Lower lobe of right lung (tissue), 2 donors: ENCODE measurements around the gene FGD6. TPM values are rescaled to one million over a fixed set of nuclear protein-coding genes. Genes with fewer than 3 reads are reported as not detected.
"Not testable (repeated sequence)": the region's sequence is repeated elsewhere in the genome, so short reads cannot be mapped to it uniquely, and the experiment has no call there.

Experiments used
- ATAC-seq, 2 donors: fragments of 200-7000 bp; cut with Tn5 transposase; one replicate each; pipeline ENCODE4 v1.9.1; 2020 to 2022; ENCODE audit warnings: mild to moderate bottlenecking in 2 of 2, moderate library complexity in 2 of 2
- DNase-seq: peaks from one replicate; pipeline ENCODE4 v3.0.0-alpha.2; 2020
- H3K27ac ChIP-seq: fragments of 200-600 bp; one replicate; pipeline ENCODE4 v1.8.0; 2022
- H3K27me3 ChIP-seq: fragments of 200-600 bp; one replicate; pipeline ENCODE4 v1.8.0; 2022; ENCODE audit warnings: low read depth
- H3K36me3 ChIP-seq: fragments of 200-600 bp; one replicate; pipeline ENCODE4 v1.8.0; 2022; ENCODE audit warnings: mild to moderate bottlenecking
- H3K4me1 ChIP-seq: fragments of 200-600 bp; one replicate; pipeline ENCODE4 v1.8.0; 2022
- H3K4me3 ChIP-seq: fragments of 200-600 bp; one replicate; pipeline ENCODE4 v1.8.0; 2022; ENCODE audit warnings: mild to moderate bottlenecking
- H3K9me3 ChIP-seq: fragments of 200-600 bp; one replicate; pipeline ENCODE4 v1.8.0; 2022
- CTCF ChIP-seq: fragments of 200-600 bp; IDR thresholded peaks from one replicate; pipeline ENCODE4 v1.8.0; 2022; ENCODE audit warnings: antibody characterized with exemption, mild to moderate bottlenecking
- intact Hi-C: fragments of 100-400 bp; cut with DNase I; formaldehyde crosslinking; loops from one replicate; pipeline ENCODE4 v1.11.0; 2022
- total RNA-seq: library from RNA; stranded (reverse); fragmentation: NEBNext Ultra II Directional; extraction: Animal tissue kit (Norgen Biotek cat#: 25700); gene quantifications from one replicate; pipeline ENCODE4 v1.2.1, GENCODE V29; 2021
- donor health status: DM: no; HTN: yes; CAD: no; lungs with severe emphysema.

The FGD6 gene
- total RNA-seq, 1 donor from 2014 or later: 22.9 TPM

- ATAC-seq (peak; percentile 61 to 78), DNase-seq (no peak)
- no peaks in the 10 kb centered on the region for H3K27me3 ChIP-seq
- H3K4me1 ChIP-seq: peaks cover 8% of the 10 kb centered on the region
- no peak overlapping the region for H3K4me3 ChIP-seq
- intact Hi-C loops: no loop called here
- H3K9me3 ChIP-seq: no peaks in the 10 kb centered on the region
- no peak for TF ChIP-seq CTCF
- peaks cover 38% of the 10 kb centered on the region for H3K36me3 ChIP-seq
- H3K27ac ChIP-seq: peak overlapping the region; percentile 21
These were observed 120.4 kb downstream of the FGD6 start for GRCh38 chr12:95096852-95097251.

GRCh38 chr12:95096378-95096777 lies 120.9 kb downstream of the FGD6 start:
- H3K9me3 ChIP-seq: no peaks in the 10 kb centered on the region
- peaks cover 43% of the 10 kb centered on the region for H3K36me3 ChIP-seq
- no peak for TF ChIP-seq CTCF
- H3K27ac ChIP-seq: peak overlapping the region; percentile 21
- no peaks in the 10 kb centered on the region for H3K27me3 ChIP-seq
- H3K4me3 ChIP-seq: no peak overlapping the region
- DNase-seq (no peak), ATAC-seq (no peak)
- peaks cover 8% of the 10 kb centered on the region for H3K4me1 ChIP-seq
- intact Hi-C loops: no loop called here

- H3K4me1 ChIP-seq, intact Hi-C loops, ATAC-seq, DNase-seq, H3K9me3 ChIP-seq, H3K27me3 ChIP-seq, H3K27ac ChIP-seq, H3K4me3 ChIP-seq: not testable (repeated sequence)
- H3K36me3 ChIP-seq: peaks cover 46% of the 10 kb centered on the region
These were observed 121.4 kb downstream of the FGD6 start for GRCh38 chr12:95095866-95096265.

- H3K36me3 ChIP-seq: peaks cover 62% of the 10 kb centered on the region
- H3K9me3 ChIP-seq: no peaks in the 10 kb centered on the region
- H3K4me3 ChIP-seq: no peak overlapping the region
- ATAC-seq: no peak
- intact Hi-C loops: no loop called here
- H3K4me1 ChIP-seq: peaks cover 4% of the 10 kb centered on the region
- no peak overlapping the region for H3K27ac ChIP-seq
- no peak for TF ChIP-seq CTCF
- DNase-seq: no peak
- no peaks in the 10 kb centered on the region for H3K27me3 ChIP-seq
These were observed 127.8 kb downstream of the FGD6 start for GRCh38 chr12:95089462-95089861.

- TF ChIP-seq CTCF: no peak
- H3K36me3 ChIP-seq: peaks cover 60% of the 10 kb centered on the region
- intact Hi-C loops: no loop called here
- peaks cover 13% of the 10 kb centered on the region for H3K4me1 ChIP-seq
- DNase-seq (no peak), ATAC-seq (no peak)
- no peaks in the 10 kb centered on the region for H3K9me3 ChIP-seq
- H3K27me3 ChIP-seq: no peaks in the 10 kb centered on the region
- H3K27ac ChIP-seq: no peak overlapping the region
- H3K4me3 ChIP-seq: no peak overlapping the region
These were observed 128.9 kb downstream of the FGD6 start for GRCh38 chr12:95088379-95088778.

- no peak for DNase-seq
- Histone ChIP-seq H3K27me3 (no peaks in the 10 kb centered on the region), H3K36me3 (peaks cover 32% of the 10 kb centered on the region), H3K4me3 (no peak overlapping the region), H3K4me1 (peaks cover 13% of the 10 kb centered on the region), H3K27ac (no peak overlapping the region), H3K9me3 (no peaks in the 10 kb centered on the region)
- intact Hi-C loops: no loop called here
- no peak for TF ChIP-seq CTCF
- ATAC-seq: no peak
These were observed 131.7 kb downstream of the FGD6 start for GRCh38 chr12:95085612-95086011.
